BE2C (cell line): ENCODE data around the gene KCNC2.

Experiments used
- DNase-seq: peaks from one replicate; pipeline ENCODE4 v3.0.0-alpha.2; 2020
- H3K27me3 ChIP-seq: fragments of 250-450 bp; sonication (Bioruptor Pico); 2 replicates; pipeline ENCODE4 v1.5.1; 2020; ENCODE audit warnings: mild to moderate bottlenecking
- H3K36me3 ChIP-seq: fragments of 250-450 bp; sonication (Bioruptor Pico); 2 replicates; pipeline ENCODE4 v1.5.1; 2020; ENCODE audit warnings: mild to moderate bottlenecking
- H3K4me1 ChIP-seq: fragments of 250-450 bp; sonication (Bioruptor Pico); 2 replicates; pipeline ENCODE4 v1.5.1; 2020
- H3K4me3 ChIP-seq: 2 replicates; pipeline ENCODE4 v1.5.1; 2011; ENCODE audit warnings: low read depth, low read length
- H3K9me3 ChIP-seq: fragments of 250-450 bp; sonication (Bioruptor Pico); 2 replicates; pipeline ENCODE4 v1.5.1; 2020
- TF ChIP-seq, protein P1 (sequence below): IDR thresholded peaks from 2 replicates; pipeline ENCODE4 v1.5.1; 2012; ENCODE audit warnings: mild to moderate bottlenecking, low read depth, low read length

Gene KCNC2

DNA sequence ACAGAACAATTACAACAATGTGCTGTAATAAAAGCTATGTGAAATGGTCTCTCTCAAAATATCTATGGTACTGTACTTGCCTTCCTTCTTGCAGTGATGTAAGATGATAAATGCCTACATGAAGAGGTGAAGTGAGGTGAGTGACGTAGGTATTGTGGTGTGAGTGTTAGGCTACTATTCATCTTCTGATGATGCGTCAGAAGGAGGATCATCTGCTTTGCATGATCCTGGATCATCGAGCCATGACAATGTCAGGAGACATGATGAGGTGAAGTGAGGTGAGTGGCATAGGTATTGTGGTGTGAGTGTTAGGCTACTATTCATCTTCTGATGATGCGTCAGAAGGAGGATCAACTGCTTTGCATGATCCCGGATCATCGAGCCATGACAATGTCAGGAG lies 105.8 kb downstream of the KCNC2 start:
- TF ChIP-seq, protein P1, sequence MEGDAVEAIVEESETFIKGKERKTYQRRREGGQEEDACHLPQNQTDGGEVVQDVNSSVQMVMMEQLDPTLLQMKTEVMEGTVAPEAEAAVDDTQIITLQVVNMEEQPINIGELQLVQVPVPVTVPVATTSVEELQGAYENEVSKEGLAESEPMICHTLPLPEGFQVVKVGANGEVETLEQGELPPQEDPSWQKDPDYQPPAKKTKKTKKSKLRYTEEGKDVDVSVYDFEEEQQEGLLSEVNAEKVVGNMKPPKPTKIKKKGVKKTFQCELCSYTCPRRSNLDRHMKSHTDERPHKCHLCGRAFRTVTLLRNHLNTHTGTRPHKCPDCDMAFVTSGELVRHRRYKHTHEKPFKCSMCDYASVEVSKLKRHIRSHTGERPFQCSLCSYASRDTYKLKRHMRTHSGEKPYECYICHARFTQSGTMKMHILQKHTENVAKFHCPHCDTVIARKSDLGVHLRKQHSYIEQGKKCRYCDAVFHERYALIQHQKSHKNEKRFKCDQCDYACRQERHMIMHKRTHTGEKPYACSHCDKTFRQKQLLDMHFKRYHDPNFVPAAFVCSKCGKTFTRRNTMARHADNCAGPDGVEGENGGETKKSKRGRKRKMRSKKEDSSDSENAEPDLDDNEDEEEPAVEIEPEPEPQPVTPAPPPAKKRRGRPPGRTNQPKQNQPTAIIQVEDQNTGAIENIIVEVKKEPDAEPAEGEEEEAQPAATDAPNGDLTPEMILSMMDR, result no peak
- H3K36me3 ChIP-seq, result no peaks in the 10 kb centered on the region
- no peaks in the 10 kb centered on the region for H3K27me3 ChIP-seq
- no peak for DNase-seq
- no peaks in the 10 kb centered on the region for H3K4me1 ChIP-seq
- H3K4me3 ChIP-seq, result no peak overlapping the region
- H3K9me3 ChIP-seq, result no peaks in the 10 kb centered on the region

- Histone ChIP-seq H3K36me3 (no peaks in the 10 kb centered on the region), H3K4me1 (no peaks in the 10 kb centered on the region), H3K4me3 (no peak overlapping the region), H3K27me3 (no peaks in the 10 kb centered on the region), H3K9me3 (no peaks in the 10 kb centered on the region)
- TF ChIP-seq, protein P1, result no peak
- no peak for DNase-seq
Observed at GRCh38 chr12:75101781-75102180, 107.9 kb downstream of the KCNC2 start.

GRCh38 chr12:75099210-75099609 lies 110.4 kb downstream of the KCNC2 start:
- H3K4me3 ChIP-seq, result no peak overlapping the region
- H3K9me3 ChIP-seq, result no peaks in the 10 kb centered on the region
- H3K36me3 ChIP-seq, result no peaks in the 10 kb centered on the region
- no peaks in the 10 kb centered on the region for H3K27me3 ChIP-seq
- no peak for DNase-seq
- no peaks in the 10 kb centered on the region for H3K4me1 ChIP-seq
- TF ChIP-seq, protein P1, result no peak

DNA sequence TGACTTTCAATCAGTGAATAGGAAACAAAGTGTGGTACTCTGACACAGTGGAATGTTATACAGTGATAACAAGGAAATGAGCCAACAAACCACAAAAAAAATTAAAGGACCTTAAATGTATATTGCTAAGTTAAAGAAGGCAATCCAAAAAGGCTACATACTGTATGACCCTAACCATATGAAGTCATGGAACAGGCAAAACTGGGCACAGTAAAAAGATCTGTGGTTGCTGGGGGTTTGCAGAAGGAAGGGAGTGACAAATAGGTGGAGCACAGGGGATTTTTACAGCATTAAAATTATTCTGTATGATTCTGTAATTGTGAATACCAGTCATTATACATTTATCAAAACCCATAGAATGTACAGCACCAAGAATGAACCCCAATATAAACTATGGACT lies 112.6 kb downstream of the KCNC2 start:
- TF ChIP-seq, protein P1, result no peak
- no peaks in the 10 kb centered on the region for H3K36me3 ChIP-seq
- H3K27me3 ChIP-seq, result no peaks in the 10 kb centered on the region; the same call in 1 of the 2 replicates
- DNase-seq, result no peak
- no peaks in the 10 kb centered on the region; the same call in 1 of the 2 replicates for H3K9me3 ChIP-seq
- no peaks in the 10 kb centered on the region for H3K4me1 ChIP-seq
- H3K4me3 ChIP-seq, result no peak overlapping the region

- no peaks in the 10 kb centered on the region for H3K9me3 ChIP-seq
- DNase-seq, result no peak
- H3K4me3 ChIP-seq, result no peak overlapping the region
- TF ChIP-seq, protein P1, result peak; percentile 12; the same call in 1 of the 2 replicates
- no peaks in the 10 kb centered on the region for H3K27me3 ChIP-seq
- no peaks in the 10 kb centered on the region for H3K36me3 ChIP-seq
- no peaks in the 10 kb centered on the region for H3K4me1 ChIP-seq
Observed at GRCh38 chr12:75087654-75088053, 122.0 kb downstream of the KCNC2 start.

- H3K27me3 ChIP-seq, result no peaks in the 10 kb centered on the region
- H3K9me3 ChIP-seq, result no peaks in the 10 kb centered on the region
- TF ChIP-seq, protein P1, result no peak
- no peak overlapping the region for H3K4me3 ChIP-seq
- no peaks in the 10 kb centered on the region for H3K36me3 ChIP-seq
- no peak for DNase-seq
- H3K4me1 ChIP-seq, result no peaks in the 10 kb centered on the region
Observed at GRCh38 chr12:75086091-75087038, 123.3 kb downstream of the KCNC2 start.
